ENCODE results near the gene WIZ. TPM values are rescaled to one million over a fixed set of nuclear protein-coding genes. Genes with fewer than 3 reads are reported as not detected.

The WIZ gene
- total RNA-seq, 2 donors from 2014 or later, result 38.0 to 38.6 TPM

DNA sequence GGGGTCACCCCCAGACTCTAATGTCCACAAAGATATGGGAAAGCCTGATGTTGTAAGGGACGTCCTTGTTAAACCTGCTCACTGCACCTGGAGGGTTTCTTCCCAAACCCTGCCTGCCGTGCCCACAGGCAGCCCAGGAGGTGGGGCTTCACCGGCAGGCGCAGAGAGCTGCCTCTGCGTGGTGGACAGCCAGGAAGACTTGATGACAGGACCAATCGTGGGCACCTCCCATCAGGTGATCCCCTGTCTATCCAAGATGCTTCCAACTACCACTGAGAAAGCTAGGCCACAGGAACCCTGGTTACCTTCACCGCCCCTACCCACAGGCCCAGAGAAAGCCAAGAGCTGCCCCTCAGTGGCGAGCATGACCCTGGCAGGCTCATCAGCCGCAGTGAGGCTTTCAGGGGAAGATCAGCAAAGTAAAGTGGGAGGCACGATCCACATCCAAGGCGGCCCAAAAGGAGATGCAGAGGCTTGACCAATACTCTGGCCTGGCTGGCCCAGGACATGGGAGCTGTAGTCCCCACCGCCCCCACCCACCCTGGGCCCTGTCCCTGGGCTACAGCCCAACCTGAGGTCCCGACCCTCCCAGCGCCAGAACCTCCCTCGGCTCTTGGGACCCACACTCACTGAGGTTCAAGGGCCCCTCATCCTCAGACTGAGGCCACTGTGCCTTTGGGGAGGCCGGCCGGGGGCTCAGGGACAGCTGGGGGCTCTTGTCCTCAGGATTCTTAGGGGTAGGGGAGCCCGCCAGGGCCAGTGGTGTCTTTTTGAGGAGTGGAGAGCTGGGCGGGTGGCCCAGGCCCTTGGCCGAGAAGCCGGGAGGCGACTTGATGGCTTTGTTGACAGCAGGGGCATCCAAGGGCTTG, 20.6 kb downstream of the WIZ start:
- Mint-ChIP-seq H3K36me3 (ENCODE audit: low read depth) (peaks cover 23% of the 10 kb centered on the region), H3K4me1 (peaks cover 17% of the 10 kb centered on the region), H3K9me3 (no peaks in the 10 kb centered on the region), H3K27ac (no peak overlapping the region), H3K27me3 (ENCODE audit: insufficient read depth) (no peaks in the 10 kb centered on the region), H3K4me3 (no peak overlapping the region)
- Histone ChIP-seq H3K36me3 (ENCODE audit: control insufficient read depth, insufficient read depth, low read length) (peaks cover 22% of the 10 kb centered on the region), H3K4me1 (ENCODE audit: control insufficient read depth, insufficient read depth, low read length) (peaks cover 13% of the 10 kb centered on the region), H3K27me3 (ENCODE audit: control insufficient read depth, insufficient read depth, low read length, poor library complexity, severe bottlenecking) (no peaks in the 10 kb centered on the region), H3K9ac (ENCODE audit: extremely low read depth, low read length, poor library complexity, severe bottlenecking) (no peak overlapping the region), H3K27ac (ENCODE audit: low read depth, low read length) (no peak overlapping the region), H3K9me3 (ENCODE audit: control insufficient read depth, low read length) (no peaks in the 10 kb centered on the region), H3K4me3 (ENCODE audit: low read length) (no peak overlapping the region)
- 92 to 97% methylated on average over 12 to 22 of the region's 22 CpGs for WGBS, 2 experiments (ENCODE audit: insufficient coverage in 1 of 2, insufficient read length in 1 of 2)
- TF ChIP-seq, protein P1, sequence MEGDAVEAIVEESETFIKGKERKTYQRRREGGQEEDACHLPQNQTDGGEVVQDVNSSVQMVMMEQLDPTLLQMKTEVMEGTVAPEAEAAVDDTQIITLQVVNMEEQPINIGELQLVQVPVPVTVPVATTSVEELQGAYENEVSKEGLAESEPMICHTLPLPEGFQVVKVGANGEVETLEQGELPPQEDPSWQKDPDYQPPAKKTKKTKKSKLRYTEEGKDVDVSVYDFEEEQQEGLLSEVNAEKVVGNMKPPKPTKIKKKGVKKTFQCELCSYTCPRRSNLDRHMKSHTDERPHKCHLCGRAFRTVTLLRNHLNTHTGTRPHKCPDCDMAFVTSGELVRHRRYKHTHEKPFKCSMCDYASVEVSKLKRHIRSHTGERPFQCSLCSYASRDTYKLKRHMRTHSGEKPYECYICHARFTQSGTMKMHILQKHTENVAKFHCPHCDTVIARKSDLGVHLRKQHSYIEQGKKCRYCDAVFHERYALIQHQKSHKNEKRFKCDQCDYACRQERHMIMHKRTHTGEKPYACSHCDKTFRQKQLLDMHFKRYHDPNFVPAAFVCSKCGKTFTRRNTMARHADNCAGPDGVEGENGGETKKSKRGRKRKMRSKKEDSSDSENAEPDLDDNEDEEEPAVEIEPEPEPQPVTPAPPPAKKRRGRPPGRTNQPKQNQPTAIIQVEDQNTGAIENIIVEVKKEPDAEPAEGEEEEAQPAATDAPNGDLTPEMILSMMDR (conservative IDR thresholded peaks at IDR 0.05), result no peak
- no peak for DNase-seq

DNA sequence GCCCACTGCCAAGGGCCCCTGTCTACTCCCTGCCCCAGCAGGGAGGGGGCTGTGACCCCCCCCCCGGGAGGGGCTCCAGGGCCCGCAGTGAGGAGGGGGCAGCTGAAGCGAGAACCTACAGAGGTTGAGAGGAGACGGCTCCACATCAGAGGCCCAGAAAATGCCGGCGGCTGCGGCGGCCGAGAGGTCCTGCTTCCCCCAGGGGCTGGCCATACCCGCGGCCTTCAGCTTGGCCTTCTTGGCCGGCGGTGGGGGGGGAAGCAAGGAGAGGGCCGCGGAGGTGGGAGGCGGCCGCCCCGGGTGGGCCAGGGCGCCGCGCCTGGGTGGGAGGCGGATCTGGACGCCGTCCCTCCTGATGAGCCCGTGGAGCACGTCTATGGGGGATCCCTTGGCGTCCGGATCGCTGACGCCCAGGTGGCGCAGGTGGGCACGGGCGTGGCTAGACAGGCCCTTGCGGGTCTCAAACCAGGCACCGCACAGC, 21.7 kb downstream of the WIZ start:
- H3K4me1 Mint-ChIP-seq, result peaks cover 12% of the 10 kb centered on the region
- peaks cover 34% of the 10 kb centered on the region for H3K36me3 ChIP-seq (ENCODE audit: control insufficient read depth, insufficient read depth, low read length)
- peaks cover 13% of the 10 kb centered on the region for H3K4me1 ChIP-seq (ENCODE audit: control insufficient read depth, insufficient read depth, low read length)
- H3K4me3 Mint-ChIP-seq, result no peak overlapping the region
- 92 to 98% methylated on average over 25 to 35 of the region's 35 CpGs for WGBS, 2 experiments (ENCODE audit: insufficient coverage in 1 of 2, insufficient read length in 1 of 2)
- H3K9ac ChIP-seq (ENCODE audit: extremely low read depth, low read length, poor library complexity, severe bottlenecking), result no peak overlapping the region
- no peak overlapping the region for H3K4me3 ChIP-seq (ENCODE audit: low read length)
- TF ChIP-seq, protein P1 (conservative IDR thresholded peaks at IDR 0.05), result no peak
- no peaks in the 10 kb centered on the region for H3K27me3 ChIP-seq (ENCODE audit: control insufficient read depth, insufficient read depth, low read length, poor library complexity, severe bottlenecking)
- no peak for DNase-seq
- peaks cover 9% of the 10 kb centered on the region for H3K9me3 ChIP-seq (ENCODE audit: control insufficient read depth, low read length)
- H3K27ac ChIP-seq (ENCODE audit: low read depth, low read length), result no peak overlapping the region
- peaks cover 34% of the 10 kb centered on the region for H3K36me3 Mint-ChIP-seq (ENCODE audit: low read depth)
- no peak overlapping the region for H3K27ac Mint-ChIP-seq
- peaks cover 5% of the 10 kb centered on the region for H3K9me3 Mint-ChIP-seq
- H3K27me3 Mint-ChIP-seq (ENCODE audit: insufficient read depth), result no peaks in the 10 kb centered on the region

DNA sequence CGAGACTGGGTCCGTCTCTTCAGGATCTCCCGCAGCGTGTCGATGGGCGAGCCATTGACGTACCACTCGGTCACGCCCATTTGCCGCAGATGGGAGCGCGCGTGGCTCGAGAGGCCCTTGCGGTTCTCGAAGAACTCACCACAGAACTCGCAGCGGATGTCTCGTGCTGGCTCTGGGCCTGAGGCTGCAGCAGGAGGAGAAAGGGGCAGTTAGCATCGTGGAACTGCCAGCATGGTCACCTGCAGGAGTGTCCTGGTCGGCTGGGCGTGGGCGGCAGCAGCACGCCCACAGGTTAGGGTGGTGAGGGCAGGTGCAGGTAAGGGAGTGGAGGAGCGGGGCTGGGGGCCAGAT, 22.4 kb downstream of the WIZ start:
- Histone ChIP-seq H3K27ac (ENCODE audit: low read depth, low read length) (no peak overlapping the region), H3K9ac (ENCODE audit: extremely low read depth, low read length, poor library complexity, severe bottlenecking) (no peak overlapping the region), H3K36me3 (ENCODE audit: control insufficient read depth, insufficient read depth, low read length) (peaks cover 37% of the 10 kb centered on the region), H3K4me3 (ENCODE audit: low read length) (no peak overlapping the region), H3K4me1 (ENCODE audit: control insufficient read depth, insufficient read depth, low read length) (peaks cover 13% of the 10 kb centered on the region), H3K27me3 (ENCODE audit: control insufficient read depth, insufficient read depth, low read length, poor library complexity, severe bottlenecking) (no peaks in the 10 kb centered on the region), H3K9me3 (ENCODE audit: control insufficient read depth, low read length) (peaks cover 11% of the 10 kb centered on the region)
- H3K4me3 Mint-ChIP-seq, result no peak overlapping the region
- H3K27me3 Mint-ChIP-seq (ENCODE audit: insufficient read depth), result no peaks in the 10 kb centered on the region
- peaks cover 11% of the 10 kb centered on the region for H3K4me1 Mint-ChIP-seq
- H3K36me3 Mint-ChIP-seq (ENCODE audit: low read depth), result peaks cover 41% of the 10 kb centered on the region
- no peak overlapping the region for H3K27ac Mint-ChIP-seq
- peaks cover 8% of the 10 kb centered on the region for H3K9me3 Mint-ChIP-seq
- 94 to 96% methylated on average over 20 to 25 of the region's 25 CpGs for WGBS, 2 experiments (ENCODE audit: insufficient coverage in 1 of 2, insufficient read length in 1 of 2)
- TF ChIP-seq, protein P1 (conservative IDR thresholded peaks at IDR 0.05), result no peak
- DNase-seq, result no peak

Measured in endodermal cell (in vitro differentiated cells).